Measurements from ENCODE around the gene ARHGEF37. TPM values are rescaled to one million over a fixed set of nuclear protein-coding genes. Genes with fewer than 3 reads are reported as not detected.

Gene ARHGEF37
- total RNA-seq, 1 experiment from 2014 or later: 0.42 TPM

GRCh38 chr5:149682532-149683075, 101.3 kb downstream of the ARHGEF37 start:
- H3K27me3 ChIP-seq (ENCODE audit: insufficient read depth, low read length): no peaks in the 10 kb centered on the region
- H4K5ac ChIP-seq (ENCODE audit: insufficient read length, low read depth, low read length): no peak overlapping the region
- DNase-seq: peak; percentile 8
- no peak overlapping the region for H4K8ac ChIP-seq (replicated peaks; ENCODE audit: insufficient read length, low read depth, low read length)
- H3K36me3 Mint-ChIP-seq (ENCODE audit: insufficient read depth in 1 of 3, low read depth in 3 of 3): no peaks in the 10 kb centered on the region
- no peak overlapping the region for H2BK15ac ChIP-seq (ENCODE audit: low read depth, low read length)
- no peak overlapping the region for H3K18ac ChIP-seq (ENCODE audit: insufficient read length, low read depth, low read length)
- H3K27ac Mint-ChIP-seq: no peak overlapping the region
- H4K91ac ChIP-seq (ENCODE audit: insufficient read length, low read depth, low read length): no peak overlapping the region
- no peaks in the 10 kb centered on the region for H3K4me1 ChIP-seq (ENCODE audit: insufficient read depth, low read length)
- H3K79me1 ChIP-seq (ENCODE audit: insufficient read depth, low read depth, low read length, poor library complexity, severe bottlenecking): no peaks in the 10 kb centered on the region
- peaks cover 29% of the 10 kb centered on the region for H3K27me3 Mint-ChIP-seq (ENCODE audit: low read depth)
- no peak overlapping the region for H2AFZ ChIP-seq (ENCODE audit: low read length)
- no CpG with 5 or more reads among the region's 9 CpGs for WGBS (ENCODE audit: extremely low coverage, insufficient read length, low lambda C conversion rate)
- H3K23ac ChIP-seq (ENCODE audit: insufficient read length, low read depth, low read length): no peak overlapping the region
- H3K4me1 Mint-ChIP-seq: no peaks in the 10 kb centered on the region; a peak in 1 of 4 replicates
- H3K79me2 ChIP-seq (ENCODE audit: insufficient read depth, low read length): no peaks in the 10 kb centered on the region
- H3K9me3 ChIP-seq (ENCODE audit: control insufficient read depth, low read depth, low read length): no peaks in the 10 kb centered on the region
- H2BK5ac ChIP-seq (ENCODE audit: insufficient read length, low read length): no peak overlapping the region
- no peak overlapping the region for H3K14ac ChIP-seq (ENCODE audit: insufficient read depth, low read length)
- H3K27ac ChIP-seq (ENCODE audit: insufficient read length, low read depth, low read length): no peak overlapping the region
- no peak overlapping the region for H3K4ac ChIP-seq (ENCODE audit: low read depth, low read length)
- TF ChIP-seq CTCF (conservative IDR thresholded peaks at IDR 0.05): no peak
- H4K20me1 ChIP-seq (ENCODE audit: control insufficient read depth, insufficient read depth, insufficient read length): no peaks in the 10 kb centered on the region
- no peaks in the 10 kb centered on the region for H3K23me2 ChIP-seq (ENCODE audit: insufficient read length, low read depth, low read length, poor library complexity, severe bottlenecking)
- H3K4me2 ChIP-seq (ENCODE audit: insufficient read depth, insufficient read length, low read length): no peak overlapping the region
- H3K56ac ChIP-seq (ENCODE audit: insufficient read length, low read depth, low read length): no peak overlapping the region
- H2BK12ac ChIP-seq (ENCODE audit: insufficient read length, low read depth, low read length): no peak overlapping the region
- H3T11ph ChIP-seq (ENCODE audit: low read length): no peak overlapping the region
- no peak overlapping the region for H2BK20ac ChIP-seq (ENCODE audit: low read depth, low read length, poor library complexity, severe bottlenecking)
- no peaks in the 10 kb centered on the region for H3K9me3 Mint-ChIP-seq
- H3K4me3 Mint-ChIP-seq: no peak overlapping the region; a peak in 1 of 5 replicates
- H2BK120ac ChIP-seq (ENCODE audit: low read depth, low read length, poor library complexity, severe bottlenecking): no peak overlapping the region
- H2AK5ac ChIP-seq (ENCODE audit: insufficient read length, low read length): no peak overlapping the region
- H3K9ac ChIP-seq (ENCODE audit: extremely low read depth, insufficient read length, low read length): no peak overlapping the region
